ENCODE results near the gene NEFH.

GRCh38 chr22:29511126-29511862 lies 31.3 kb downstream of the NEFH start:
- TF ChIP-seq GLIS3 (CRISPR knock-in tag; IDR thresholded peaks at IDR 0.05) (no peak), TOX (CRISPR knock-in tag; IDR thresholded peaks at IDR 0.05; ENCODE audit: borderline replicate concordance) (no peak), PPARA (CRISPR knock-in tag; IDR thresholded peaks at IDR 0.05; ENCODE audit: borderline replicate concordance) (no peak), PATZ1 (CRISPR knock-in tag; IDR thresholded peaks at IDR 0.05; ENCODE audit: borderline replicate concordance) (no peak), ZNF70 (CRISPR knock-in tag; IDR thresholded peaks at IDR 0.05) (no peak), ZNF8 (CRISPR knock-in tag; IDR thresholded peaks at IDR 0.05) (no peak), CSDC2 (CRISPR knock-in tag; IDR thresholded peaks at IDR 0.05) (no peak), ZFP30 (CRISPR knock-in tag; IDR thresholded peaks at IDR 0.05) (no peak), ARNTL (CRISPR knock-in tag; IDR thresholded peaks at IDR 0.05; ENCODE audit: borderline replicate concordance, low read depth) (no peak), ISL1 (CRISPR knock-in tag; IDR thresholded peaks at IDR 0.05) (no peak), CREB5 (CRISPR knock-in tag; IDR thresholded peaks at IDR 0.05; ENCODE audit: low read depth) (no peak)
- TF ChIP-seq, protein P1, sequence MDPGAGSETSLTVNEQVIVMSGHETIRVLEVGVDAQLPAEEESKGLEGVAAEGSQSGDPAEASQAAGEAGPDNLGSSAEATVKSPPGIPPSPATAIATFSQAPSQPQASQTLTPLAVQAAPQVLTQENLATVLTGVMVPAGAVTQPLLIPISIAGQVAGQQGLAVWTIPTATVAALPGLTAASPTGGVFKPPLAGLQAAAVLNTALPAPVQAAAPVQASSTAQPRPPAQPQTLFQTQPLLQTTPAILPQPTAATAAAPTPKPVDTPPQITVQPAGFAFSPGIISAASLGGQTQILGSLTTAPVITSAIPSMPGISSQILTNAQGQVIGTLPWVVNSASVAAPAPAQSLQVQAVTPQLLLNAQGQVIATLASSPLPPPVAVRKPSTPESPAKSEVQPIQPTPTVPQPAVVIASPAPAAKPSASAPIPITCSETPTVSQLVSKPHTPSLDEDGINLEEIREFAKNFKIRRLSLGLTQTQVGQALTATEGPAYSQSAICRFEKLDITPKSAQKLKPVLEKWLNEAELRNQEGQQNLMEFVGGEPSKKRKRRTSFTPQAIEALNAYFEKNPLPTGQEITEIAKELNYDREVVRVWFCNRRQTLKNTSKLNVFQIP (CRISPR knock-in tag; IDR thresholded peaks at IDR 0.05; ENCODE audit: borderline replicate concordance, low read depth): no peak
- TF ChIP-seq, protein P2, sequence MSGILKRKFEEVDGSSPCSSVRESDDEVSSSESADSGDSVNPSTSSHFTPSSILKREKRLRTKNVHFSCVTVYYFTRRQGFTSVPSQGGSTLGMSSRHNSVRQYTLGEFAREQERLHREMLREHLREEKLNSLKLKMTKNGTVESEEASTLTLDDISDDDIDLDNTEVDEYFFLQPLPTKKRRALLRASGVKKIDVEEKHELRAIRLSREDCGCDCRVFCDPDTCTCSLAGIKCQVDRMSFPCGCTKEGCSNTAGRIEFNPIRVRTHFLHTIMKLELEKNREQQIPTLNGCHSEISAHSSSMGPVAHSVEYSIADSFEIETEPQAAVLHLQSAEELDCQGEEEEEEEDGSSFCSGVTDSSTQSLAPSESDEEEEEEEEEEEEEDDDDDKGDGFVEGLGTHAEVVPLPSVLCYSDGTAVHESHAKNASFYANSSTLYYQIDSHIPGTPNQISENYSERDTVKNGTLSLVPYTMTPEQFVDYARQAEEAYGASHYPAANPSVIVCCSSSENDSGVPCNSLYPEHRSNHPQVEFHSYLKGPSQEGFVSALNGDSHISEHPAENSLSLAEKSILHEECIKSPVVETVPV (CRISPR knock-in tag; IDR thresholded peaks at IDR 0.05): no peak

Measured in SK-N-SH treated with all-trans-retinoic acid at 6 μM for 48 hours (cell line).